Left lung (tissue), 10 donors: ENCODE results near the gene EFHC2. TPM values are rescaled to one million over a fixed set of nuclear protein-coding genes. Genes with fewer than 3 reads are reported as not detected.
"Not testable (repeated sequence)": the region's sequence is repeated elsewhere in the genome, so short reads cannot be mapped to it uniquely, and the experiment has no call there.

Source experiments
- ATAC-seq: fragments of 200-7000 bp; cut with Tn5 transposase; one replicate; pipeline ENCODE4 v1.9.1; 2020; ENCODE audit warnings: moderate library complexity
- DNase-seq, 4 donors: peaks; one replicate each; pipeline ENCODE4 v3.0.0-alpha.2; 2013 to 2020
- H3K27ac ChIP-seq, 2 donors: fragments of 200-600 bp; sonication (generic) in 1 of 2; one replicate each; pipeline versions ENCODE4 v1.5.0 to v1.8.0; 2020 to 2021
- H3K27me3 ChIP-seq, 2 donors: fragments of 200-600 bp; sonication (generic) in 1 of 2; one replicate each; pipeline versions ENCODE4 v1.5.0 to v1.8.0; 2020 to 2021
- H3K36me3 ChIP-seq, 2 donors: fragments of 200-600 bp; sonication (generic) in 1 of 2; one replicate each; pipeline versions ENCODE4 v1.5.0 to v1.8.0; 2020 to 2021
- H3K4me1 ChIP-seq, 2 donors: fragments of 200-600 bp; one replicate each; pipeline ENCODE4 v1.8.0; 2021
- H3K4me3 ChIP-seq, 2 donors: fragments of 200-600 bp; sonication (generic) in 1 of 2; one replicate each; pipeline versions ENCODE4 v1.5.0 to v1.8.0; 2020 to 2021; ENCODE audit warnings: mild to moderate bottlenecking in 1 of 2
- H3K9me3 ChIP-seq, 2 donors: fragments of 200-600 bp; sonication (generic) in 1 of 2; one replicate each; pipeline versions ENCODE4 v1.5.0 to v1.8.0; 2020 to 2021
- CTCF ChIP-seq, 2 donors: fragments of 200-600 bp; sonication (generic) in 1 of 2; IDR thresholded peaks; one replicate each; pipeline versions ENCODE4 v1.5.0 to v1.8.0; 2021; ENCODE audit warnings: antibody characterized with exemption in 2 of 2
- intact Hi-C, 2 donors: fragments of 100-400 bp; cut with DNase I; formaldehyde crosslinking; loops; one replicate each; pipeline versions ENCODE4 v1.11.2 to v1.14.2; 2022
- polyA plus RNA-seq, 6 donors: library from polyadenylated mRNA; unstranded; fragments of 120-200 nt; gene quantifications; one replicate each; pipeline ENCODE4 v1.2.1, GENCODE V29; 2013; ENCODE audit not compliant: insufficient read length in 6 of 6
- total RNA-seq, 2 donors: library from RNA; stranded (reverse); fragmentation: NEBNext Ultra II Directional; extraction: Animal tissue kit (Norgen Biotek cat#: 25700); gene quantifications; one replicate each; pipeline ENCODE4 v1.2.1, GENCODE V29; 2021
- donor health status: DM: no; HTN: yes; CAD: no.
- donor health status: DM: no; HTN: no; CAD: no.

Gene EFHC2
- total and polyA plus RNA-seq, 8 donors, result 0.85 to 6.0 (median 4.2) TPM

DNA sequence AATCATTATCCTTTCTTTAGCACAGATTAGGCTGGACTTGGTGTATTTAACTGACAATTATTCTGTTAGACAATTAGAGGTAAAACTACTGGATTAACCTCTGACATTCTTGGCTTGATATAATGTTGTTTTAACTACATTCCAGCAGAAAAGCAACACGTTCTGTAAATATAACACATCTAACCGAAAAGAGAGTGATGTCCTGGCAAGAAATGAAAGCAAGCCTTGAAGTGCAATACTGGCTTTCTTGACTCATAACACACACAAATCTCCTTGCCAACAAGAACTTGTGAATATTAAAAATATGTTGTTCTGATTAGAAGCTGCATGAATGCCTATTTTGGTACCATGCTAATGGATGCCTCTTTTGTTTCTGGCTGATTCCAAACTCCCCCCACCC, 76.4 kb downstream of the EFHC2 start:
- Histone ChIP-seq H3K36me3 (no peaks in the 10 kb centered on the region), H3K9me3 (no peaks in the 10 kb centered on the region), H3K27ac (no peak overlapping the region), H3K4me1 (no peaks in the 10 kb centered on the region), H3K27me3 (no peaks in the 10 kb centered on the region), H3K4me3 (no peak overlapping the region)
- TF ChIP-seq CTCF (IDR thresholded peaks at IDR 0.05), result no peak
- no peak for DNase-seq
- intact Hi-C loops, result no loop called here
- no peak for ATAC-seq

DNA sequence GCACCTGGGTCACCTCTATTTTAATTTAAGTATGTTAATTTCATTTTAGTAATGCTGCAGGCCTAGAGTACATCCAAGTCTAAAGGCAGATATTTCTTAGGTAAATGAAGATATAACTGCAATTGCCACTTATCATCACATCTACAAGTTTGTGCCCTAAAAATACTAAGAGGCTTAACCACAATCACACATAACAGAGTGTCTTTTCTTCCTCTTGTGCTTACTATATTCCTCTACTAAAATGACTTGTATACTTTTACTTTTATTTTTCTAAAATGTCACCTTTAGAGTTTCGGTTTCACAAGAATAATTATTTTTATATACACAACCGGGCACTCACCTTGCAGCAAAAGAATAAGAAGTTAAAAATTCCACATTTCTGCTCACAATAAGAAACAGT, 77.9 kb downstream of the EFHC2 start:
- ATAC-seq (no peak), DNase-seq (no peak)
- Histone ChIP-seq H3K27ac (no peak overlapping the region), H3K27me3 (peaks cover 0 to under 1% of the 10 kb centered on the region in 2 donors), H3K36me3 (no peaks in the 10 kb centered on the region), H3K4me3 (no peak overlapping the region), H3K9me3 (no peaks in the 10 kb centered on the region), H3K4me1 (no peaks in the 10 kb centered on the region)
- no peak for TF ChIP-seq CTCF (IDR thresholded peaks at IDR 0.05)
- intact Hi-C loops, result no loop called here

DNA sequence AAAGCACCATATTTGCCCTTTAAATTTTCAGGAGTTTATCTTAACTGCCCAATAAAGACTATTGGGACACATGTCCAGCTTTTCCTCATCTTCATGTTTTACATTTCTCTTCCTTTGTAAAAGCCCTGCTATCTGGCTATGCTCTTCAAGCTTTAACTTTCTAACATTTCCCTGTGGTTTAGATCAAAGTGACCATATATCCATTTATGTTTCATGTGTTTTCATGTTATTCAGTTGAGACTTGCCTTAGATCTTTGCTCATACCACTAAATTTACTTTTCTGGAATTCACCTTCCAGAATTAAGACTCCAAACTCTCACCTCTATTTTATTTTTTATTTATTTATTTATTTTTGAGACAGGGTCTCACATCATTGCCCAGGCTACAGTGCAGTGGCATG, 78.5 kb downstream of the EFHC2 start:
- ATAC-seq, result no peak
- intact Hi-C loops, result no loop called here
- no peak for DNase-seq
- Histone ChIP-seq H3K4me1 (no peaks in the 10 kb centered on the region), H3K36me3 (no peaks in the 10 kb centered on the region), H3K9me3 (no peaks in the 10 kb centered on the region), H3K27ac (no peak overlapping the region), H3K4me3 (no peak overlapping the region), H3K27me3 (peaks cover 0 to 5% of the 10 kb centered on the region in 2 donors)
- TF ChIP-seq CTCF (IDR thresholded peaks at IDR 0.05), result no peak

GRCh38 chrX:44261286-44261685, 82.2 kb downstream of the EFHC2 start:
- DNase-seq, result no peak
- no peaks in the 10 kb centered on the region for H3K36me3 ChIP-seq
- no peaks in the 10 kb centered on the region for H3K9me3 ChIP-seq
- H3K27ac ChIP-seq, result no peak overlapping the region
- H3K4me3 ChIP-seq, result no peak overlapping the region
- peaks cover 0 to 5% of the 10 kb centered on the region in 2 donors for H3K27me3 ChIP-seq
- H3K4me1 ChIP-seq, result no peaks in the 10 kb centered on the region
- ATAC-seq, result no peak
- intact Hi-C loops, result no loop called here
- TF ChIP-seq CTCF (IDR thresholded peaks at IDR 0.05), result no peak

DNA sequence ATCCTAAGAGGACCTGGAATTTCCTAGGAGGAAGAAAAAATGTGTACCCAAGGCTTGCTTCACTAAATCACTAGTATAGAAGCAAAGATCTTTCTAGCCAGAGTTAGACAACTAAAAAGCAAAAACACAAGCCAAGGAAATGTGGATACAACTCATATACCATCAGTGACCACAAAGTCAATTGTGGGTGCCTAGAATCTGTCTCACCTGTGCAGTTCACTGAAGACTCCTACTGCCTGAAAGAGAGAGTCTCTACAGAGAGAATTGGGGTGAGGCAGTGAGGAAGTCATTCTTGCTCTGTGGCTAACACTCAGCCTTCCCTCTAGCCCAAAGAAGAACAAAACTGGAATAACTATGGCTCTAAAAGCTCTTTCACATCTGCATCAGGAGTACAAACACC, 82.9 kb downstream of the EFHC2 start:
- TF ChIP-seq CTCF (IDR thresholded peaks at IDR 0.05), result no peak
- Histone ChIP-seq H3K4me3 (no peak overlapping the region), H3K27me3 (peaks cover 0 to 5% of the 10 kb centered on the region in 2 donors), H3K27ac (no peak overlapping the region), H3K36me3 (no peaks in the 10 kb centered on the region), H3K4me1 (peaks cover 0 to 2% of the 10 kb centered on the region in 2 donors), H3K9me3 (no peaks in the 10 kb centered on the region)
- no peak for DNase-seq
- intact Hi-C loops, result no loop called here
- ATAC-seq, result no peak

GRCh38 chrX:44255742-44256141, 87.7 kb downstream of the EFHC2 start:
- H3K4me1 ChIP-seq, H3K36me3 ChIP-seq, ATAC-seq, H3K9me3 ChIP-seq, H3K27ac ChIP-seq, intact Hi-C loops, H3K27me3 ChIP-seq, DNase-seq, H3K4me3 ChIP-seq: not testable (repeated sequence)
